ENCODE measurements around the gene MBD3L2B.
"Not testable (repeated sequence)": the region's sequence is repeated elsewhere in the genome, so short reads cannot be mapped to it uniquely, and the experiment has no call there.

The MBD3L2B gene

DNA sequence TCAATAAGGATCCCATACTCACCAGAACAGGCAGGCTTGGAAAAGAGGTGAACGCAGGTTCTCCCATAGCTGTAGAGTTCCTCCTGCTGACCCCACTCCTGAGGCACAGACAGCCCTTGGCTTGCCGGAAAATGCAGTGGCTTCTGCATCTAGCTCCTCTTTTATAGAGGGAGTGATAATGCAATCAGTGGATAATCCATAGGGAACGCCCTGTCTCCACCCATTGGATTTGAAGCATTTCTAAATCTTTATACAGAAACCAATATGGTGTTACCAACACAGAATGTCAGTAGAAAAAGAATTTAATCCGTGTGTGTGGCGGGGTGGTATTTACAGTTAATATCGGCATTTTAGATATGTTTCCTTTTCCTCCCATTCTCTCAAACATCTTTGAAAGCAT lies at the start of gene MBD3L2B:
MBD3L2B (minus strand) TSS at position 101 of the 400 bp plus-strand sequence; CDS start at position 67, 34 bp downstream.
- H3K4me3 ChIP-seq (ENCODE audit: low read length); H3K27ac ChIP-seq (ENCODE audit: low read depth, low read length); H3K9ac ChIP-seq (ENCODE audit: low read length); H3K27me3 ChIP-seq (ENCODE audit: control insufficient read depth, insufficient read depth, low read length); H3K36me3 ChIP-seq (ENCODE audit: control insufficient read depth, insufficient read depth, low read length); H3K4me1 ChIP-seq (ENCODE audit: control insufficient read depth, insufficient read depth, low read length): not testable (repeated sequence)

DNA sequence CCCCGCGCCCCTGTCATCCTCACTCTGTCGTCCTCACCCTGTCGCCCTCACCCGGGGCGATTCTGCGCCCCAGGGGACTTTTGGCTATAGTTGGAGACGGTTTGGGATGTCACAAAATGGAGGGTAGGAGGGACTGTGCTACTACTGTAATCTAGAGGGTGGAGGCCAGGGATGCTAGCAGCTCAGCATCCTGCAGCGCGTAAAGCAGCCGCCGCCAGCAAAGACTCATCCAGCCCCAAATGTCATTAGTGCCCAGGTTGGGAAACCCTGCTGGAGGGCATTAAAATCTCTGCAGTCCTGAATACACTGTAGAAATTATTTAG lies 48.6 kb upstream of the MBD3L2B start:
- H3K27me3 ChIP-seq (ENCODE audit: control insufficient read depth, insufficient read depth, low read length), result no peaks in the 10 kb centered on the region
- peaks cover 16% of the 10 kb centered on the region for H3K36me3 ChIP-seq (ENCODE audit: control insufficient read depth, insufficient read depth, low read length)
- H3K9ac ChIP-seq (ENCODE audit: low read length), result peak overlapping the region; percentile 83
- H3K4me1 ChIP-seq (ENCODE audit: control insufficient read depth, insufficient read depth, low read length), result peaks cover 5% of the 10 kb centered on the region
- peak overlapping the region; percentile 79 for H3K27ac ChIP-seq (ENCODE audit: low read depth, low read length)
- peak overlapping the region; percentile 87 for H3K4me3 ChIP-seq (ENCODE audit: low read length)

DNA sequence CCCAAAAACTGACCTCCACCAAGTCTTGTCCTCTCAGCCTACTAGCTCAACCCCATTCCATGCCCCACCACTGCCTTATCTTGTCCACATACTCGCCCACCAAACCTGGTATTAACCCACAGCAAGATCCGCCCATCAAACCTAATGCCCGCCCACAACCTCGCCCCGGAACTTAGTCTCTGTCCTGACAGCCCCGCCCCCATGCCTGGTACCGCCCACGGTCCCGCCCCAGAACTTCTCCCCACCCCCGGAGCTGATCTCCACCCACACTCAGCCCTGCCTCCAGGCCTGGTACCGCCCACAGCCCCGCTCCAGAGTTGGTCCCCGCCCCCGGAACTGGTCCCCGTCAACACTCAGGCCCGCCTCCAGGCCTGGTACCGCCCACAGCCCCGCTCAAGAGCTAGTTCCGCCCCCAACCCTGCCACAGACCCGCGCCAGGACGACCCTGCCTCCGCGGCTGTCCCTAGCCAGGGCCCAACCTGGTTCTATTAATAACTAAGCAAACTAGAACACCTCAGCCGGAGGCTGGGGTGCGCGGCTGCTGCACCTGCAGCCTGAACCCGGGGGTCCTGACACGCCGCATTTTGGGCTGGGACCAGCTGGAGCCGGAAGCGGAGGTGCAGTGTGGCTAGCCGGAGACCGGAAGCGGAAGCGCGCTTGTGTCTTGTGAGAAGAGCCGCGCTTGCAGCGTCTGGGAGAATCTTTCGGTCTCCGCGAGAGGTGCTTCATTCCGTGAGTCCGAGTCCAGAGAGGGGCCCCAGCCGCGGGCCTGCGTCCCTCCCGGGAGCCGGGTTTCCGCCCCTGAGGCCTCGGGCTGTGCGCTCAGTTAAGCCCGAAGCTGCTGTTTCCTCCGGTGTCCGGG lies 48.0 kb upstream of the MBD3L2B start, which contains the start of gene ZNF557:
ZNF557 (plus strand) TSS at position 662 of the 862 bp plus-strand sequence. CDS start 5,372 bp downstream, outside the sequence.
- peak within 1 kb of the TSS; percentile 87 for H3K4me3 ChIP-seq (ENCODE audit: low read length)
- H3K27me3 ChIP-seq (ENCODE audit: control insufficient read depth, insufficient read depth, low read length), result no peaks in the 10 kb centered on the region

DNA sequence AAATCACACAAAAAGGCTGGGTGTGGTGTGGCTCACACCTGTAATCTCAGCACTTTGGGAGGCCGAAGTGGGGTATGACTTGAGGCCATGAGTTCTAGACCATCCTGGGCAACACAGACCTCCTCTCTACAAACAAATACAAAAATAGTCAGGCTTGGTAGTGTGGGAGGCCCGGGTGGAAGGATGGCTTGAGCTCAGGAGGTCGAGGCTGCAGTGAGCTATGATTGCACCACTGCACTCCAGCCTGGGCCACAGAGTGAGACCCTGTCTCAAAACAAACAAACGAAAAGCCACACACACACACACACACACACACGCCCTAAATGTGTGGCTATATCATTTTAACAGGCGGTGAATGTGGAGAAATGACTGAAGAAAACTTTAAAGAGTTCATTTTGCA lies 47.4 kb upstream of the MBD3L2B start:
- Histone ChIP-seq H3K9ac (ENCODE audit: low read length) (no peak overlapping the region), H3K4me1 (ENCODE audit: control insufficient read depth, insufficient read depth, low read length) (peaks cover 5% of the 10 kb centered on the region), H3K36me3 (ENCODE audit: control insufficient read depth, insufficient read depth, low read length) (peaks cover 10% of the 10 kb centered on the region), H3K4me3 (ENCODE audit: low read length) (no peak overlapping the region), H3K27me3 (ENCODE audit: control insufficient read depth, insufficient read depth, low read length) (no peaks in the 10 kb centered on the region), H3K27ac (ENCODE audit: low read depth, low read length) (no peak overlapping the region)

More for the DNA sequence above, 48.0 kb upstream of the MBD3L2B start, which contains the start of gene ZNF557:
- Histone ChIP-seq H3K9ac (ENCODE audit: low read length) (peak within 1 kb of the TSS; percentile 83), H3K36me3 (ENCODE audit: control insufficient read depth, insufficient read depth, low read length) (peaks cover 11% of the 10 kb centered on the region), H3K4me1 (ENCODE audit: control insufficient read depth, insufficient read depth, low read length) (peaks cover 5% of the 10 kb centered on the region), H3K27ac (ENCODE audit: low read depth, low read length) (peak within 1 kb of the TSS; percentile 79)

DNA sequence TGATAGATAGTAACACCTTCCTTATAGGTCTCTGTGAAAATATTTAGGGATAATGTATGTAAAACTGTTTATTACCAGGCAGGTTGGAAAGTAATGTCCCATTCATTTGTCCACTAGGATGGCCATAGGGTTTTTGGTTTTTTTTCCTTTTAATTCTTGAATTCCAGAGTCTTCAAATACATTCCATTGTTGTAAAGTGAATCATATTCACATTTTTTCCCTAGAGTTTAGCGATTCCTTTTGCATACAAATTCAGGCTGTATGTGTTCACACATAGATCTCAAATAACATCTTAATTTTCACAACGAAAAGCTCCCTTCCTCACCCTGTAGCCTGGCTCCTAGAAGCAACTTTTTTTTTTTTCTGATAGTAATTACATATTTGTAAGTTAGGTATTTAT lies 46.5 kb upstream of the MBD3L2B start:
- H3K27me3 ChIP-seq (ENCODE audit: control insufficient read depth, insufficient read depth, low read length), result no peaks in the 10 kb centered on the region
- peaks cover 5% of the 10 kb centered on the region for H3K4me1 ChIP-seq (ENCODE audit: control insufficient read depth, insufficient read depth, low read length)
- no peak overlapping the region for H3K4me3 ChIP-seq (ENCODE audit: low read length)
- H3K36me3 ChIP-seq (ENCODE audit: control insufficient read depth, insufficient read depth, low read length), result peaks cover 6% of the 10 kb centered on the region
- no peak overlapping the region for H3K9ac ChIP-seq (ENCODE audit: low read length)
- H3K27ac ChIP-seq (ENCODE audit: low read depth, low read length), result no peak overlapping the region

DNA sequence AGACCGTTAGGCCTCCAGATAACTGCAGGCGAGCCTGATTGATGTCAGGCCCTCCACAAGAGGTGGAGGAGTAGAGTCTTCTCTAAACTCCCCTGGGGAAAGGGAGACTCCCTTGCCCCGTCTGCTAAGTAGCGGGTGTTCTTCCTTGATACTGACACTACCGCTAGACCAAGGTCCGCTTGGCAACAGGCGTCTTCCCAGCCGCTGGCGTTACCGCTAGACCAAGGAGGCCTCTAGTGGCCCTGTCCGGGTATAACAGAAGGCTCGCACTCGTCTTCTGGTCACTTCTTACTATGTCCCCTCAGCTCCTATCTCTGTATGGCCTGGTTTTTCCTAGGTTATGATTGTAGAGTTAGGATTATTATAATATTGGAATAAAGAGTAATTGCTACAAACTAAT lies 45.9 kb upstream of the MBD3L2B start:
- not testable (repeated sequence) for H3K36me3 ChIP-seq (ENCODE audit: control insufficient read depth, insufficient read depth, low read length); H3K27me3 ChIP-seq (ENCODE audit: control insufficient read depth, insufficient read depth, low read length); H3K9ac ChIP-seq (ENCODE audit: low read length); H3K27ac ChIP-seq (ENCODE audit: low read depth, low read length); H3K4me3 ChIP-seq (ENCODE audit: low read length); H3K4me1 ChIP-seq (ENCODE audit: control insufficient read depth, insufficient read depth, low read length)

DNA sequence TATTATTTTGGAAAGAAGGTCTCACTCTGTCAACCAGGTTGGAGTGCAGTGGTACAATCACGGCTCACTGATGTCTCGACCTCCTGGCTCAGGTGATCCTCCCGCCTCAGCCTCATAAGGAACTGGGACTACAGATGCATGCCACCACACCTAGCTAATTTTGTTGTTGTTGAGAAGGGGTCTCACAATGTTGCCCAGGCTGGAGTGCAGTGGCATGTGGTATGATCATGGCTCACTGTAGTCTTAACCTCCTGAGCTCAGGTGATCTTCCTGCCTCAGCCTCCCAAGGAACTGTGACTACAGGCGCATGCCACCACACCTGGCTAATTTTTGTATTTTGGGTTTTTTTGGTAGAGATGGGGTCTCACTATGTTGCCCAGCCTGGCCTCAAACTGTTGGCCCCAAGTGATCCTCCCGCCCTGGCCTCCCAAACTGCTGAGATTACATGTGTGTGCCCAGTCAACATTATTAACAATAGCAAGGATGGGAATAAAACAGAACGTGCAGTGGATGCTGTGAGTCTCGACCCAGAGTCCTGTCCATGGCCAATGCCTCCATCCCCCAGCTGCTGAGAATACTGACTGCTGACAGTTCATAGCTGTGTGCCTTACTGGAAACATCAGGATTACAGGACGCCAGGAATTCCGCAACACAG lies 42.7 kb upstream of the MBD3L2B start:
- Histone ChIP-seq H3K9ac (ENCODE audit: low read length) (no peak overlapping the region), H3K4me3 (ENCODE audit: low read length) (no peak overlapping the region), H3K27me3 (ENCODE audit: control insufficient read depth, insufficient read depth, low read length) (no peaks in the 10 kb centered on the region), H3K27ac (ENCODE audit: low read depth, low read length) (no peak overlapping the region), H3K36me3 (ENCODE audit: control insufficient read depth, insufficient read depth, low read length) (no peaks in the 10 kb centered on the region), H3K4me1 (ENCODE audit: control insufficient read depth, insufficient read depth, low read length) (no peaks in the 10 kb centered on the region)

DNA sequence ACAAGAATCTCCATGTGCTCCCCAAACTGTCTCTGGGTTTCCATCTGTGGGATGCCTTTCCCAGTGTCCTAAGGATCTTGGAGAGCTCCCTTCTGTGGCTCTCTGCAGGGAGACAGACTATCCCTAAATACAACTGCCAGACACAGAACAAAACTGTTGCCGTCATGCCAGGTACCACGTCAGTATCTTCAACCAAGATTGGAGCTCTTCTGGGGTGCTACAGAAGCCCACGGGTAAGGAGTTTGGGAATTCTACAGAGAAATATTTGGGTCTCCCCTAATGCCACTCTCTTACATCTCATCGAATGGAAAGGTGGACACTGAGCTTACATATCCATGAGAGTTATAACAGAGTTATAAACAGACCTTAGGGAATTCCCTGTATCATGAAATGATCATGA lies 42.1 kb upstream of the MBD3L2B start:
- no peaks in the 10 kb centered on the region for H3K27me3 ChIP-seq (ENCODE audit: control insufficient read depth, insufficient read depth, low read length)
- H3K4me3 ChIP-seq (ENCODE audit: low read length), result no peak overlapping the region
- no peak overlapping the region for H3K9ac ChIP-seq (ENCODE audit: low read length)
- H3K36me3 ChIP-seq (ENCODE audit: control insufficient read depth, insufficient read depth, low read length), result no peaks in the 10 kb centered on the region
- H3K4me1 ChIP-seq (ENCODE audit: control insufficient read depth, insufficient read depth, low read length), result no peaks in the 10 kb centered on the region
- no peak overlapping the region for H3K27ac ChIP-seq (ENCODE audit: low read depth, low read length)

DNA sequence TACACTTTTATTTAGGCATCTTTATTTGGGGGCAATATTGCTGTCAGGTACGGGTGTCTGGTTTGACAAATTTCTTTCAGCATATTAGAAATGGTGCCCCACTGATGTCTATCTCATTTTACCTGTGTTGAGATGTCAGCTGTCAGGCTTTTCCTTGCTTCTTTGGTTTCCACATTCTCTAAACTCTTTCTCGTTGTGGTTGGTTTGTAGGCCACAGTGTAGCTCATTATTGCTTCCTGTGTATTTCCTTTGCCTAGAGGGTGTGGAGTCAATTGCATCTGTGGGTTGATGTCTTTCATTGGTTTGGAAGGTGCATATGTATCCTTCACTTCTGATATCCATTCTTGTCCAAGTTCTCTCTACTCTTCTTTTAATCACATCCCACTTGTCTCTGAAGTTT lies 38.7 kb upstream of the MBD3L2B start:
- not testable (repeated sequence) for H3K27ac ChIP-seq (ENCODE audit: low read depth, low read length); H3K4me1 ChIP-seq (ENCODE audit: control insufficient read depth, insufficient read depth, low read length); H3K36me3 ChIP-seq (ENCODE audit: control insufficient read depth, insufficient read depth, low read length); H3K4me3 ChIP-seq (ENCODE audit: low read length); H3K9ac ChIP-seq (ENCODE audit: low read length); H3K27me3 ChIP-seq (ENCODE audit: control insufficient read depth, insufficient read depth, low read length)

DNA sequence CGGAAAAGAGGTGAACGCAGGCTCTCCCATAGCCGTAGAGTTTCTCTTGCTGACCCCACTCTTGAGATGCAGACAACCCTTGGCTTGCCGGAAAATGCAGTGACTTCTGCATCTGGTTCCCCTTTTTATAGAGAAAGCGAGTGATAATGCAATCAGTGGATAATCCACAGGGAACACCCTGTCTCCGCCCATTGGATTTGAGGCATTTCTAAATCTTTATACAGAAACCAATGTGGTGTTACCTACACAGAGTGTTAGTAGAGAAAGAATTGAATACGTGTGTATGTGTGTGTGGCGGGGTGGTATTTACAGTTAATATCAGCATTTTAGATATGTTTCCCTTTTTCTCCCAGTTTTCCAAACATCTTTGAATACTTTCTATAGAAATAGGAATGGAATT lies 37.3 kb upstream of the MBD3L2B start, which contains the start of gene MBD3L3:
MBD3L3 (minus strand) TSS at position 101 of the 400 bp plus-strand sequence; CDS start at position 30, 71 bp downstream.
- not testable (repeated sequence) for H3K4me1 ChIP-seq (ENCODE audit: control insufficient read depth, insufficient read depth, low read length); H3K27ac ChIP-seq (ENCODE audit: low read depth, low read length); H3K4me3 ChIP-seq (ENCODE audit: low read length); H3K27me3 ChIP-seq (ENCODE audit: control insufficient read depth, insufficient read depth, low read length); H3K9ac ChIP-seq (ENCODE audit: low read length); H3K36me3 ChIP-seq (ENCODE audit: control insufficient read depth, insufficient read depth, low read length)

DNA sequence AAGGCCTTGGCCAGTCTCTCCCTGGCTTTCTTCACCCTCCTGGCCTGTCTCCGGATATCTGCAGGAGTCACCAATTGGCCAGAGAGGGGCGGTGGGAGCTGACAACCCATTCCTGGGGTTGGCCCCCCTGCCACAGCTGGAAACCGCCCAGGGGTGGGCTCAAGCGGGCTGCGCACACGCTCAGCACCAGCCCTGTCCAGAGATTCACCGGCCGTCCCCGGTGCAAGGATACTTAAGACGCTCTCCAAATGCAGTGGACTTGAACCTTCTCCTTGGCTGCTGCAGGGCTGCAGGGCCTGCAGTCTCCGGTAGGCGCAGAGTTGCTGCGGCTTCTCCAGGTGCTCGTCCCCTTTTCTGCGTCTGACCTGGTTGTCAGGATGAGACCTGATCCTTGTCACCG lies 35.1 kb upstream of the MBD3L2B start:
- H3K27ac ChIP-seq (ENCODE audit: low read depth, low read length); H3K27me3 ChIP-seq (ENCODE audit: control insufficient read depth, insufficient read depth, low read length); H3K36me3 ChIP-seq (ENCODE audit: control insufficient read depth, insufficient read depth, low read length); H3K9ac ChIP-seq (ENCODE audit: low read length); H3K4me1 ChIP-seq (ENCODE audit: control insufficient read depth, insufficient read depth, low read length); H3K4me3 ChIP-seq (ENCODE audit: low read length): not testable (repeated sequence)

DNA sequence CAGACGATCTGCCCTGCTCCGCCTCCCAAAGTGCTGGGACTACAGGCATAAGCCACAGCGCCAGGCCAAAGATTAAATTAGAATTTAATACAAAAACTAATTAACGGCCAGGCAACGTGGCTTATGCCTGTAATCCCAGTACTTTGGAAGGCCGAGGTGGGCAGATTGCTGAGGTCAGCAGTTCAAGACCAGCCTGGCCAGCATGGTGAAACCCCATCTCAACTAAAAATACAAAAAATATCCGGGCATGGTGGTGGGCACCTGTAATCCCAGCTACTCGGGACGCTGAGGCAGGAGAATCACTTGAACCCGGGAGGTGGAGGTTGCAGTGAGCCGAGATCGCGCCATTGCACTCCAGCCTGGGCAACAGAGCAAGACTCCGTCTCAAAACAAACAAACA lies 34.4 kb upstream of the MBD3L2B start:
- H3K4me3 ChIP-seq (ENCODE audit: low read length); H3K9ac ChIP-seq (ENCODE audit: low read length); H3K27me3 ChIP-seq (ENCODE audit: control insufficient read depth, insufficient read depth, low read length); H3K36me3 ChIP-seq (ENCODE audit: control insufficient read depth, insufficient read depth, low read length); H3K4me1 ChIP-seq (ENCODE audit: control insufficient read depth, insufficient read depth, low read length); H3K27ac ChIP-seq (ENCODE audit: low read depth, low read length): not testable (repeated sequence)

Data from rectal smooth muscle tissue (tissue), 1 donor.